ENCODE measurements around the gene SRPK2.
"Not testable (repeated sequence)": the region's sequence is repeated elsewhere in the genome, so short reads cannot be mapped to it uniquely, and the experiment has no call there.

DNA sequence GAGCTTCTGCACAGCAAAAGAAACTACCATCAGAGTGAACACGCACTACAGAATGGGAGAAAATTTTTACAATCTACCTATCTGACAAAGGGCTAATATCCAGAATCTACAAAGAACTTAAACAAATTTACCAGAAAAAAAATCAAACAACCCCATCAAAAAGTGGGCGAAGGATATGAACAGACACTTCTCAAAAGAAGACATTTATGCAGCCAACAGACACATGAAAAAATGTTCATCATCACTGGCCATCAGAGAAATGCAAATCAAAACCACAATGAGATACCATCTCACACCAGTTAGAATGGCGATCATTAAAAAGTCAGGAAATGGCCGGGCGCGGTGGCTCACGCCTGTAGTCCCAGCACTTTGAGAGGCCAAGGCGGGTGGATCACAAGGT, 26.7 kb downstream of the SRPK2 start:
- TF ChIP-seq, protein P1, sequence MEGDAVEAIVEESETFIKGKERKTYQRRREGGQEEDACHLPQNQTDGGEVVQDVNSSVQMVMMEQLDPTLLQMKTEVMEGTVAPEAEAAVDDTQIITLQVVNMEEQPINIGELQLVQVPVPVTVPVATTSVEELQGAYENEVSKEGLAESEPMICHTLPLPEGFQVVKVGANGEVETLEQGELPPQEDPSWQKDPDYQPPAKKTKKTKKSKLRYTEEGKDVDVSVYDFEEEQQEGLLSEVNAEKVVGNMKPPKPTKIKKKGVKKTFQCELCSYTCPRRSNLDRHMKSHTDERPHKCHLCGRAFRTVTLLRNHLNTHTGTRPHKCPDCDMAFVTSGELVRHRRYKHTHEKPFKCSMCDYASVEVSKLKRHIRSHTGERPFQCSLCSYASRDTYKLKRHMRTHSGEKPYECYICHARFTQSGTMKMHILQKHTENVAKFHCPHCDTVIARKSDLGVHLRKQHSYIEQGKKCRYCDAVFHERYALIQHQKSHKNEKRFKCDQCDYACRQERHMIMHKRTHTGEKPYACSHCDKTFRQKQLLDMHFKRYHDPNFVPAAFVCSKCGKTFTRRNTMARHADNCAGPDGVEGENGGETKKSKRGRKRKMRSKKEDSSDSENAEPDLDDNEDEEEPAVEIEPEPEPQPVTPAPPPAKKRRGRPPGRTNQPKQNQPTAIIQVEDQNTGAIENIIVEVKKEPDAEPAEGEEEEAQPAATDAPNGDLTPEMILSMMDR (IDR thresholded peaks at IDR 0.05) = not testable (repeated sequence)
- not testable (repeated sequence) for TF ChIP-seq POLR2A (IDR thresholded peaks at IDR 0.05)

Measured in breast epithelium (tissue), 3 donors.